GM12878 (cell line): ENCODE results near the gene KRT75. TPM values are rescaled to one million over a fixed set of nuclear protein-coding genes. Genes with fewer than 3 reads are reported as not detected.

Experiments
- IRF4 ChIP-seq: IDR thresholded peaks from 2 replicates; pipeline ENCODE4 v1.6.1; 2011; ENCODE audit warnings: low read depth, low read length
- MYC ChIP-seq: IDR thresholded peaks from 2 replicates; pipeline ENCODE4 v1.6.1; 2011; ENCODE audit warnings: mild to moderate bottlenecking, low read length, moderate library complexity, inconsistent platforms; ENCODE audit not compliant: insufficient read depth, insufficient replicate concordance, insufficient read length, severe bottlenecking
- NR2C2 ChIP-seq: IDR thresholded peaks from 2 replicates; pipeline ENCODE4 v1.6.1; 2011; ENCODE audit warnings: borderline replicate concordance, low read depth; ENCODE audit not compliant: control insufficient read depth, insufficient read length
- ZNF217 ChIP-seq: fragments of 450-650 bp; IDR thresholded peaks from 2 replicates; pipeline ENCODE4 v1.6.1; 2017; ENCODE audit warnings: antibody characterized with exemption, mild to moderate bottlenecking
- polyA plus RNA-seq, 11 experiments: library from polyadenylated mRNA; depleted of rRNA in 4 of 11; unstranded in 6 of 11; stranded (reverse) in 5 of 11; fragments of >200 nt; fragmentation: Nextera tagmentation in 4 of 11; fragmentation: Illumina TruSeq in 1 of 11; extraction: Ambion mirVana in 4 of 11; extraction: Trizol in 1 of 11; gene quantifications; 1 replicate in 1 of 11; 2 replicates in 10 of 11; pipeline versions ENCODE4 v1.2.1 to v1.2.3, GENCODE V29; 2011 to 2016; ENCODE audit warnings: inconsistent platforms in 2 of 11, missing spikeins in 2 of 11, low read depth in 1 of 11
- total RNA-seq, 4 experiments: library from RNA; depleted of rRNA in 3 of 4; stranded (reverse); fragments of >200 nt in 3 of 4; fragmentation: Illumina TruSeq in 1 of 4; extraction: Trizol in 1 of 4; gene quantifications; 2 replicates each; pipeline versions ENCODE4 v1.2.1 to v1.2.3, GENCODE V29; 2013 to 2021
- TF ChIP-seq, protein P1 (sequence below): fragments of 450-650 bp; formaldehyde crosslinking; IDR thresholded peaks from 2 replicates; pipeline ENCODE4 v1.5.0; 2022; ENCODE audit warnings: mild to moderate bottlenecking, missing genetic modification characterization

Gene KRT75
- total and polyA plus RNA-seq, 10 of the 15 experiments (the other 5 are each of a cell fraction or from before 2014, with no cell fraction given) = not detected

DNA sequence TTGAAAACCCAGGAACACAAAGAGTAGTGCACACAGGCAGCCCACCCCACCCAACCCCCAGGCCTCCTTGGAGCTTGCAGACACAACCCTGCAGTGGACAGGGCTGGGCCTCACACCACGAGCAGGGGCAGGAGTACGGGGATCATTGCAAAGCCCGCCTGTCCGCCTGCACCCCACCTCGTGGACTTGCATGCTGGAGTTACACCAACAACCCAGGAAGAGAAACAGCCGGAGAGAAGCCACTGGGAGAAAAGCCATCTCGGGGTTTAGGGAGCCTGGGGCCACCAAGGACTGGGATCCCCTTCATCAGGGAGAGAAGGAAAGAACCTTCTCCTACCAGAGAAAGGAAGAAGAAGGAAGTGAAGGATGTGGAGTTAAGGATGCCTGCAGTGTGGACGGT is 56.9 kb downstream of the KRT75 start (continued):
- TF ChIP-seq, protein P1, sequence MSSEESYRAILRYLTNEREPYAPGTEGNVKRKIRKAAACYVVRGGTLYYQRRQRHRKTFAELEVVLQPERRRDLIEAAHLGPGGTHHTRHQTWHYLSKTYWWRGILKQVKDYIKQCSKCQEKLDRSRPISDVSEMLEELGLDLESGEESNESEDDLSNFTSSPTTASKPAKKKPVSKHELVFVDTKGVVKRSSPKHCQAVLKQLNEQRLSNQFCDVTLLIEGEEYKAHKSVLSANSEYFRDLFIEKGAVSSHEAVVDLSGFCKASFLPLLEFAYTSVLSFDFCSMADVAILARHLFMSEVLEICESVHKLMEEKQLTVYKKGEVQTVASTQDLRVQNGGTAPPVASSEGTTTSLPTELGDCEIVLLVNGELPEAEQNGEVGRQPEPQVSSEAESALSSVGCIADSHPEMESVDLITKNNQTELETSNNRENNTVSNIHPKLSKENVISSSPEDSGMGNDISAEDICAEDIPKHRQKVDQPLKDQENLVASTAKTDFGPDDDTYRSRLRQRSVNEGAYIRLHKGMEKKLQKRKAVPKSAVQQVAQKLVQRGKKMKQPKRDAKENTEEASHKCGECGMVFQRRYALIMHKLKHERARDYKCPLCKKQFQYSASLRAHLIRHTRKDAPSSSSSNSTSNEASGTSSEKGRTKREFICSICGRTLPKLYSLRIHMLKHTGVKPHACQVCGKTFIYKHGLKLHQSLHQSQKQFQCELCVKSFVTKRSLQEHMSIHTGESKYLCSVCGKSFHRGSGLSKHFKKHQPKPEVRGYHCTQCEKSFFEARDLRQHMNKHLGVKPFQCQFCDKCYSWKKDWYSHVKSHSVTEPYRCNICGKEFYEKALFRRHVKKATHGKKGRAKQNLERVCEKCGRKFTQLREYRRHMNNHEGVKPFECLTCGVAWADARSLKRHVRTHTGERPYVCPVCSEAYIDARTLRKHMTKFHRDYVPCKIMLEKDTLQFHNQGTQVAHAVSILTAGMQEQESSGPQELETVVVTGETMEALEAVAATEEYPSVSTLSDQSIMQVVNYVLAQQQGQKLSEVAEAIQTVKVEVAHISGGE = no peak
- TF ChIP-seq MYC (no peak), NR2C2 (no peak), IRF4 (no peak), ZNF217 (no peak)

Other genes starting within 250 kb of the KRT75 start
Only the 7 nearest of the 18 such genes appear.
- gene KRT85, start 66.9 kb downstream of the KRT75 start, total RNA-seq (2014; rRNA removed) = 0.06 TPM in 1 of 2 replicates, not detected in the other
- not detected in 2 replicates for gene KRT85, start 66.9 kb downstream of the KRT75 start, total RNA-seq (2014; rRNA removed; fragmentation: Illumina TruSeq; extraction: Trizol)
- gene KRT85, start 66.9 kb downstream of the KRT75 start, total RNA-seq (2021) = 0.15 TPM in 1 of 2 replicates, not detected in the other
- 0.06 and 0.18 TPM in 2 replicates for gene KRT85, start 66.9 kb downstream of the KRT75 start, polyA plus RNA-seq (2011; rRNA removed)
- gene KRT85, start 66.9 kb downstream of the KRT75 start, polyA plus RNA-seq (2014; fragmentation: Illumina TruSeq; extraction: Trizol) = not detected in 2 replicates
- not detected for gene KRT85, start 66.9 kb downstream of the KRT75 start, polyA plus RNA-seq (2014; fragmentation: Nextera tagmentation; extraction: Ambion mirVana)
- gene KRT85, start 66.9 kb downstream of the KRT75 start, polyA plus RNA-seq (2014; rRNA removed) = 0.04 TPM in 1 of 2 replicates, not detected in the other
- under 1 TPM in 1 of 2 experiments, not detected in 1; 0.05 TPM for gene KRT85, start 66.9 kb downstream of the KRT75 start, polyA plus RNA-seq (2016; fragmentation: Nextera tagmentation; extraction: Ambion mirVana)
- gene KRT84, start 48.7 kb downstream of the KRT75 start, total RNA-seq (2014; rRNA removed) = not detected in 2 replicates
- not detected in 2 replicates for gene KRT84, start 48.7 kb downstream of the KRT75 start, total RNA-seq (2014; rRNA removed; fragmentation: Illumina TruSeq; extraction: Trizol)
- gene KRT84, start 48.7 kb downstream of the KRT75 start, total RNA-seq (2021) = not detected in 2 replicates
- gene KRT84, start 48.7 kb downstream of the KRT75 start, polyA plus RNA-seq (2011; rRNA removed) = not detected in 2 replicates
- gene KRT84, start 48.7 kb downstream of the KRT75 start, polyA plus RNA-seq (2014; fragmentation: Illumina TruSeq; extraction: Trizol) = not detected in 2 replicates
- not detected for gene KRT84, start 48.7 kb downstream of the KRT75 start, polyA plus RNA-seq (2014; fragmentation: Nextera tagmentation; extraction: Ambion mirVana)
- gene KRT84, start 48.7 kb downstream of the KRT75 start, polyA plus RNA-seq (2014; rRNA removed) = not detected in 2 replicates
- not detected for gene KRT84, start 48.7 kb downstream of the KRT75 start, polyA plus RNA-seq (2016; fragmentation: Nextera tagmentation; extraction: Ambion mirVana)
- gene KRT82, start 28.0 kb downstream of the KRT75 start, total RNA-seq (2014; rRNA removed) = not detected in 2 replicates
- gene KRT82, start 28.0 kb downstream of the KRT75 start, total RNA-seq (2014; rRNA removed; fragmentation: Illumina TruSeq; extraction: Trizol) = not detected in 2 replicates
- not detected in 2 replicates for gene KRT82, start 28.0 kb downstream of the KRT75 start, total RNA-seq (2021)
- not detected in 2 replicates for gene KRT82, start 28.0 kb downstream of the KRT75 start, polyA plus RNA-seq (2011; rRNA removed)
- gene KRT82, start 28.0 kb downstream of the KRT75 start, polyA plus RNA-seq (2014; fragmentation: Illumina TruSeq; extraction: Trizol) = not detected in 2 replicates
- not detected for gene KRT82, start 28.0 kb downstream of the KRT75 start, polyA plus RNA-seq (2014; fragmentation: Nextera tagmentation; extraction: Ambion mirVana)
- not detected in 2 replicates for gene KRT82, start 28.0 kb downstream of the KRT75 start, polyA plus RNA-seq (2014; rRNA removed)
- gene KRT82, start 28.0 kb downstream of the KRT75 start, polyA plus RNA-seq (2016; fragmentation: Nextera tagmentation; extraction: Ambion mirVana) = not detected
- not detected in 2 replicates for gene KRT6B, start 17.8 kb upstream of the KRT75 start, total RNA-seq (2014; rRNA removed)
- not detected in 2 replicates for gene KRT6B, start 17.8 kb upstream of the KRT75 start, total RNA-seq (2014; rRNA removed; fragmentation: Illumina TruSeq; extraction: Trizol)
- gene KRT6B, start 17.8 kb upstream of the KRT75 start, total RNA-seq (2021) = not detected in 2 replicates
- 0.07 TPM in 1 of 2 replicates, not detected in the other for gene KRT6B, start 17.8 kb upstream of the KRT75 start, polyA plus RNA-seq (2011; rRNA removed)
- gene KRT6B, start 17.8 kb upstream of the KRT75 start, polyA plus RNA-seq (2014; fragmentation: Illumina TruSeq; extraction: Trizol) = not detected in 2 replicates
- gene KRT6B, start 17.8 kb upstream of the KRT75 start, polyA plus RNA-seq (2014; fragmentation: Nextera tagmentation; extraction: Ambion mirVana) = not detected
- gene KRT6B, start 17.8 kb upstream of the KRT75 start, polyA plus RNA-seq (2014; rRNA removed) = not detected in 2 replicates
- gene KRT6B, start 17.8 kb upstream of the KRT75 start, polyA plus RNA-seq (2016; fragmentation: Nextera tagmentation; extraction: Ambion mirVana) = not detected
- gene KRT6C, start 39.4 kb upstream of the KRT75 start, total RNA-seq (2014; rRNA removed) = not detected in 2 replicates
- gene KRT6C, start 39.4 kb upstream of the KRT75 start, total RNA-seq (2014; rRNA removed; fragmentation: Illumina TruSeq; extraction: Trizol) = not detected in 2 replicates
- not detected in 2 replicates for gene KRT6C, start 39.4 kb upstream of the KRT75 start, total RNA-seq (2021)
- gene KRT6C, start 39.4 kb upstream of the KRT75 start, polyA plus RNA-seq (2011; rRNA removed) = not detected in 2 replicates
- not detected in 2 replicates for gene KRT6C, start 39.4 kb upstream of the KRT75 start, polyA plus RNA-seq (2014; fragmentation: Illumina TruSeq; extraction: Trizol)
- not detected for gene KRT6C, start 39.4 kb upstream of the KRT75 start, polyA plus RNA-seq (2014; fragmentation: Nextera tagmentation; extraction: Ambion mirVana)
- gene KRT6C, start 39.4 kb upstream of the KRT75 start, polyA plus RNA-seq (2014; rRNA removed) = not detected in 2 replicates
- gene KRT6C, start 39.4 kb upstream of the KRT75 start, polyA plus RNA-seq (2016; fragmentation: Nextera tagmentation; extraction: Ambion mirVana) = not detected
- gene KRT6A, start 58.9 kb upstream of the KRT75 start, total RNA-seq (2014; rRNA removed) = not detected in 2 replicates
- not detected in 2 replicates for gene KRT6A, start 58.9 kb upstream of the KRT75 start, total RNA-seq (2014; rRNA removed; fragmentation: Illumina TruSeq; extraction: Trizol)
- gene KRT6A, start 58.9 kb upstream of the KRT75 start, total RNA-seq (2021) = not detected in 2 replicates
- gene KRT6A, start 58.9 kb upstream of the KRT75 start, polyA plus RNA-seq (2011; rRNA removed) = 0.16 and 0.96 TPM in 2 replicates
- not detected in 2 replicates for gene KRT6A, start 58.9 kb upstream of the KRT75 start, polyA plus RNA-seq (2014; fragmentation: Illumina TruSeq; extraction: Trizol)
- not detected for gene KRT6A, start 58.9 kb upstream of the KRT75 start, polyA plus RNA-seq (2014; fragmentation: Nextera tagmentation; extraction: Ambion mirVana)
- not detected in 2 replicates for gene KRT6A, start 58.9 kb upstream of the KRT75 start, polyA plus RNA-seq (2014; rRNA removed)
- gene KRT6A, start 58.9 kb upstream of the KRT75 start, polyA plus RNA-seq (2016; fragmentation: Nextera tagmentation; extraction: Ambion mirVana) = not detected
- gene KRT5, start 86.0 kb upstream of the KRT75 start, total RNA-seq (2014; rRNA removed) = not detected in 2 replicates
- not detected in 2 replicates for gene KRT5, start 86.0 kb upstream of the KRT75 start, total RNA-seq (2014; rRNA removed; fragmentation: Illumina TruSeq; extraction: Trizol)
- not detected in 2 replicates for gene KRT5, start 86.0 kb upstream of the KRT75 start, total RNA-seq (2021)
- 0.23 and 1.6 TPM in 2 replicates for gene KRT5, start 86.0 kb upstream of the KRT75 start, polyA plus RNA-seq (2011; rRNA removed)
- not detected in 2 replicates for gene KRT5, start 86.0 kb upstream of the KRT75 start, polyA plus RNA-seq (2014; fragmentation: Illumina TruSeq; extraction: Trizol)
- gene KRT5, start 86.0 kb upstream of the KRT75 start, polyA plus RNA-seq (2014; fragmentation: Nextera tagmentation; extraction: Ambion mirVana) = not detected
- not detected in 2 replicates for gene KRT5, start 86.0 kb upstream of the KRT75 start, polyA plus RNA-seq (2014; rRNA removed)
- gene KRT5, start 86.0 kb upstream of the KRT75 start, polyA plus RNA-seq (2016; fragmentation: Nextera tagmentation; extraction: Ambion mirVana) = not detected